Thoracic aorta (tissue), 2 donors: ENCODE results near the gene DPH7. TPM values are rescaled to one million over a fixed set of nuclear protein-coding genes. Genes with fewer than 3 reads are reported as not detected.

Experiments
- ATAC-seq: fragments of 150-250 bp; one replicate; pipeline ENCODE4 v1.8.0; 2017; ENCODE audit warnings: low read depth; ENCODE audit not compliant: insufficient number of reproducible peaks, low FRiP score
- DNase-seq: peaks from one replicate; pipeline ENCODE4 v3.0.0-alpha.2; 2020; ENCODE audit warnings: low spot score
- H3K27ac ChIP-seq, 2 donors: fragments of 200-600 bp; sonication (generic); 1 replicate in 1 of 2; 2 replicates in 1 of 2; pipeline ENCODE4 v1.5.1; 2016; ENCODE audit warnings: mild to moderate bottlenecking in 2 of 2, moderate library complexity in 2 of 2
- H3K27me3 ChIP-seq: fragments of 200-600 bp; sonication (generic); replicated peaks from 2 replicates; pipeline ENCODE4 v1.6.0; 2016; ENCODE audit warnings: mild to moderate bottlenecking; ENCODE audit not compliant: insufficient read depth
- H3K36me3 ChIP-seq: fragments of 200-600 bp; sonication (generic); one replicate; pipeline ENCODE4 v1.5.1; 2016
- H3K4me1 ChIP-seq, 2 donors: fragments of 200-600 bp; sonication (generic); 1 replicate in 1 of 2; 2 replicates in 1 of 2; pipeline versions ENCODE4 v1.5.1 to v1.6.0; 2016; ENCODE audit warnings: low read depth in 2 of 2, mild to moderate bottlenecking in 1 of 2; ENCODE audit not compliant: control insufficient read depth in 1 of 2
- H3K4me3 ChIP-seq: fragments of 200-600 bp; sonication (generic); 2 replicates; pipeline ENCODE4 v1.5.1; 2016; ENCODE audit warnings: mild to moderate bottlenecking
- H3K9me3 ChIP-seq: fragments of 200-600 bp; sonication (generic); 2 replicates; pipeline ENCODE4 v1.5.1; 2016
- total RNA-seq, 2 donors: library from RNA; depleted of rRNA; stranded (reverse); fragments of >200 nt; gene quantifications; one replicate each; pipeline versions ENCODE4 v1.1.0 to v1.2.3, GENCODE V29; 2016
- TF ChIP-seq, protein P1 (sequence below): fragments of 200-600 bp; sonication (generic); IDR thresholded peaks from one replicate; pipeline ENCODE4 v1.5.1; 2019; ENCODE audit warnings: antibody characterized with exemption

DPH7 gene
- total RNA-seq, 2 donors from 2014 or later = 36.8 to 43.7 TPM

DNA sequence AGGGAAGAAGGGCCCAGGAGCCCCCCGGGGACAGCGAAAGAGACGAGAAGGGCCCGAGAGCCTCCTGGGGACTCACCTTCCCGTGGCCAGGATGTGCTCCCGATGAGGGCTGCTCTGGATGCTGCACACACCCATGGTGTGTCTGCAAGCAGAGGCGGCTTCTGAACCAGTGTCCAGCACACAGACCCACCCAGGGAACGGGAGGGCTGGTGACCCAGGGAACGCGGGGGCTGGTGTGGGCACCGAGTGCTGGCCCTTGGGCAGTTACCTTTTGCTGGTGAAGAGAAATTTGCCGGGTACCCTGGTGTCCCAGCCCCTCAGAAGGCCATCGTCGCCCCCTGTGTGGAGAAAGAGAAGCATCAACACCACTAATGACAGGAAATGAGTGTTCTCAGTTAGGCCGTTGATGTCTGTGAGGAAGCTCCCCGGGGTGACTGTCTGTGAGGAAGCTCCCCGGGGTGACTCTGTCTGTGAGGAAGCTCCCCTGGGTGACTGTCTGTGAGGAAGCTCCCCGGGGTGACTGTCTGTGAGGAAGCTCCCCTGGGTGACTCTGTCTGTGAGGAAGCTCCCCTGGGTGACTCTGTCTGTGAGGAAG lies 13.8 kb downstream of the DPH7 start:
- no peak for ATAC-seq
- Histone ChIP-seq H3K27me3 (no peaks in the 10 kb centered on the region), H3K9me3 (no peaks in the 10 kb centered on the region), H3K27ac (no peak overlapping the region), H3K4me1 (no peaks in the 10 kb centered on the region), H3K4me3 (no peak overlapping the region), H3K36me3 (peaks cover 5% of the 10 kb centered on the region)
- DNase-seq = no peak
- TF ChIP-seq, protein P1, sequence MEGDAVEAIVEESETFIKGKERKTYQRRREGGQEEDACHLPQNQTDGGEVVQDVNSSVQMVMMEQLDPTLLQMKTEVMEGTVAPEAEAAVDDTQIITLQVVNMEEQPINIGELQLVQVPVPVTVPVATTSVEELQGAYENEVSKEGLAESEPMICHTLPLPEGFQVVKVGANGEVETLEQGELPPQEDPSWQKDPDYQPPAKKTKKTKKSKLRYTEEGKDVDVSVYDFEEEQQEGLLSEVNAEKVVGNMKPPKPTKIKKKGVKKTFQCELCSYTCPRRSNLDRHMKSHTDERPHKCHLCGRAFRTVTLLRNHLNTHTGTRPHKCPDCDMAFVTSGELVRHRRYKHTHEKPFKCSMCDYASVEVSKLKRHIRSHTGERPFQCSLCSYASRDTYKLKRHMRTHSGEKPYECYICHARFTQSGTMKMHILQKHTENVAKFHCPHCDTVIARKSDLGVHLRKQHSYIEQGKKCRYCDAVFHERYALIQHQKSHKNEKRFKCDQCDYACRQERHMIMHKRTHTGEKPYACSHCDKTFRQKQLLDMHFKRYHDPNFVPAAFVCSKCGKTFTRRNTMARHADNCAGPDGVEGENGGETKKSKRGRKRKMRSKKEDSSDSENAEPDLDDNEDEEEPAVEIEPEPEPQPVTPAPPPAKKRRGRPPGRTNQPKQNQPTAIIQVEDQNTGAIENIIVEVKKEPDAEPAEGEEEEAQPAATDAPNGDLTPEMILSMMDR = no peak

GRCh38 chr9:137564134-137564533 lies 14.6 kb downstream of the DPH7 start:
- Histone ChIP-seq H3K27ac (no peak overlapping the region), H3K4me3 (no peak overlapping the region), H3K4me1 (no peaks in the 10 kb centered on the region), H3K9me3 (no peaks in the 10 kb centered on the region), H3K36me3 (peaks cover 5% of the 10 kb centered on the region), H3K27me3 (no peaks in the 10 kb centered on the region)
- ATAC-seq (no peak), DNase-seq (no peak)
- TF ChIP-seq, protein P1 = no peak

DNA sequence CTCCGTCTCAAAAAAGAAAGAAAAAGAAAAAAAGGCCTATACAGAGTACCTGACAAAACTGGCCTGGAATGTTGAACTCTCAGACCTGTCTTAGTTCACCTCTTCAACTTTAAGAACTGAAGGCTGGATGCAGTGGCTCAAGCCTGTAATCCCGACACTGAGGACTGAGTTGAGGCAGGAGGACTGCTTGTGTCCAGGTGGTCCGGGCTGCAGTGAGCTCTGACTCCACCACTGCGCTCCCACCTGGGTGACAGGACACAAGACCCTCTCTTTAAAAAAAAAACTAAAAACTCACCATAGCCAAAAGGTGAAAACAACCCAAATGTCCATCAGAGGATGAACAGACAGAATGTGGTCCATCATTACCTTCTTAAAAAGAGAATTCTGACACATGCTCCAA lies 20.6 kb downstream of the DPH7 start:
- TF ChIP-seq, protein P1 = no peak
- H3K4me3 ChIP-seq = no peak overlapping the region
- peaks cover 19% of the 10 kb centered on the region for H3K36me3 ChIP-seq
- ATAC-seq (no peak), DNase-seq (no peak)
- H3K4me1 ChIP-seq = no peaks in the 10 kb centered on the region
- no peak overlapping the region for H3K27ac ChIP-seq
- no peaks in the 10 kb centered on the region for H3K9me3 ChIP-seq
- H3K27me3 ChIP-seq = no peaks in the 10 kb centered on the region

DNA sequence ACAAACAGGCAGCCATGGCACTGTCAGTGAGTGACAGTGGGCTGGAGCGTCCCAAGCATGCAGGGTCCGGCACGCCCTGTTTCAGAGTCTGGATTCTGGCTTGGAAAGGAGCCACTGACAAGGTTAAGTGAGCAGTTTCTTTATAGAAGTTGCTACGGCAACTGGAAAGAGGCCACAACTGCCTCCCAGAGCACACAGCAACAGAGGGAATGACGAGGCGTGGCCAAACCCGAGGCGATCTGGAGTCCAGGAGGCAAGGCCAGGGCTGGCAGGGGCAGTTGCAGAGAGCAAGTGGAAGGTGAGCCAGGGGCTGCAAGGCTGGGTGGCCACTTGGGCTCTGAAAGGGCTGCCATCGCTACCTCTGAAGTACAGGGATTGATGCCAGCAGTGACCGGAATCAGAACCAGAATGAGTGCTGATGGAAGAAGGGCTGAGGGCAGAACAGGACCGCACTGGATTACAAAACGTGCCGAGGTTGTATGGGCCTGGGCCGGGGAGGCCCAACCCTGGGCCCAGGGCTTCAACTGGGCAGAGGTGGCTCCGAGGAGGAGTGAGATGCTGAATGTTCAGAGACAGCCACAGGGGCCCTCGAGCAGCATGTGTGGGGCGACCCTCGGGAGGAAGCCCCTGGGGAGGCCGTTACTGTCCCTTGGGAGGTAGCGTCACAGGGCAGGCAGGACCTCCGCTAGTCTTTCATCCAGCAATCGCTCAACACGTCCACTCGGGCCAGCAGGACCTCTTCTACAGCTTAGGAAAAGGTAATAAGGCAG lies 22.5 kb downstream of the DPH7 start:
- no peak for ATAC-seq

GRCh38 chr9:137555179-137555578 lies 23.5 kb downstream of the DPH7 start:
- Histone ChIP-seq H3K9me3 (no peaks in the 10 kb centered on the region), H3K36me3 (peaks cover 21% of the 10 kb centered on the region), H3K27ac (no peak overlapping the region), H3K27me3 (no peaks in the 10 kb centered on the region), H3K4me3 (no peak overlapping the region), H3K4me1 (peaks cover 5 to 9% of the 10 kb centered on the region in 2 donors)
- DNase-seq (no peak), ATAC-seq (no peak)
- TF ChIP-seq, protein P1 = no peak

More for the DNA sequence above, 22.5 kb downstream of the DPH7 start:
- no peaks in the 10 kb centered on the region for H3K27me3 ChIP-seq
- H3K27ac ChIP-seq = no peak overlapping the region
- peaks cover 4 to 7% of the 10 kb centered on the region in 2 donors for H3K4me1 ChIP-seq
- H3K9me3 ChIP-seq = no peaks in the 10 kb centered on the region
- TF ChIP-seq, protein P1 = no peak
- DNase-seq = no peak
- peaks cover 21% of the 10 kb centered on the region for H3K36me3 ChIP-seq
- no peak overlapping the region for H3K4me3 ChIP-seq
